Pancreas (tissue), 10 donors: ENCODE measurements around the gene MRPL57. TPM values are rescaled to one million over a fixed set of nuclear protein-coding genes. Genes with fewer than 3 reads are reported as not detected.
"Not testable (repeated sequence)": the region's sequence is repeated elsewhere in the genome, so short reads cannot be mapped to it uniquely, and the experiment has no call there.

ENCODE experiments used
- ATAC-seq, 4 donors: fragments of 200-7000 bp; cut with Tn5 transposase; one replicate each; pipeline versions ENCODE4 v1.8.0 to v1.9.1; 2020; ENCODE audit warnings: mild to moderate bottlenecking in 4 of 4, moderate library complexity in 4 of 4
- DNase-seq, 6 donors: peaks; one replicate each; pipeline ENCODE4 v3.0.0-alpha.2; 2020
- FAIRE-seq: peaks from 2 replicates; lab custom pipeline; 2012; peaks lifted over from hg19 to GRCh38; lab: Jason Lieb, UNC
- H3K27ac ChIP-seq, 4 donors: fragments of 200-600 bp; sonication (generic); 1 replicate in 3 of 4; 2 replicates in 1 of 4; pipeline versions ENCODE4 v1.5.0 to v1.8.0; 2020
- H3K27me3 ChIP-seq, 4 donors: fragments of 200-600 bp; one replicate each; pipeline ENCODE4 v1.8.0; 2021
- H3K36me3 ChIP-seq, 3 donors: fragments of 200-600 bp; sonication (generic) in 1 of 3; one replicate each; pipeline versions ENCODE4 v1.5.0 to v1.8.0; 2020 to 2021
- H3K4me1 ChIP-seq, 3 donors: fragments of 200-600 bp; one replicate each; pipeline ENCODE4 v1.8.0; 2021
- H3K4me3 ChIP-seq, 4 donors: fragments of 200-600 bp; sonication (generic) in 2 of 4; one replicate each; pipeline versions ENCODE4 v1.5.0 to v1.8.0; 2020 to 2021
- H3K9me3 ChIP-seq, 4 donors: fragments of 200-600 bp; one replicate each; pipeline ENCODE4 v1.8.0; 2021
- WGBS, 2 donors: extraction: QIAGEN DNeasy Blood & Tissue Kit; methylation state at CpG; one replicate each; pipeline ENCODE4 v1.1.7; 2013; 5-methylcytosine and 5-hydroxymethylcytosine counted together
- intact Hi-C, 3 donors: fragments of 100-400 bp; cut with DNase I; formaldehyde crosslinking; loops; one replicate each; pipeline versions ENCODE4 v1.11.1 to v1.14.2; 2022
- polyA plus RNA-seq, 2 donors: library from polyadenylated mRNA; stranded (reverse); fragments of 200-250 nt; gene quantifications; one replicate each; pipeline ENCODE4 v1.2.3, GENCODE V29; 2013
- total RNA-seq, 6 donors: library from RNA; stranded (reverse); fragmentation: NEBNext Ultra II Directional in 4 of 6; extraction: Animal tissue kit (Norgen Biotek cat#: 25700) in 4 of 6; gene quantifications; one replicate each; pipeline versions ENCODE4 v1.2.1 to v1.2.4, GENCODE V29; 2021 to 2023
- TF ChIP-seq, protein P1 (sequence below), 4 donors: fragments of 200-600 bp; sonication (generic) in 3 of 4; IDR thresholded peaks; one replicate each; pipeline versions ENCODE4 v1.5.0 to v1.8.0; 2021; ENCODE audit warnings: antibody characterized with exemption in 4 of 4
- donor health status: healthy with polysubstance abuse.
- donor health status: DM: no; HTN: no; CAD: no; lungs with moderate emphysema.
- donor health status: DM: no; HTN: no; CAD: no.
- donor health status: control.
- donor health status: control.
- donor health status: Bipolar disorder and iron deficiency.
- donor health status: DM: yes; HTN: yes; CAD: no.
- donor health status: DM: no; HTN: no; CAD: no.
- donor health status: DM: no; HTN: no; CAD: no.
- donor health status: DM: yes; HTN: yes; CAD: no.

MRPL57 gene
- total RNA-seq (10 to 100 TPM in 1 of 6 donors, 1 to 10 TPM in 5; 5.6 to 10.0 (median 7.5) TPM), polyA plus RNA-seq (10 to 100 TPM; 12.8 to 20.1 TPM)

- WGBS, 2 donors = 0 to 1% methylated on average over 88 to 93 of the region's 93 CpGs
- no peaks in the 10 kb centered on the region for H3K9me3 ChIP-seq
- TF ChIP-seq, protein P1, sequence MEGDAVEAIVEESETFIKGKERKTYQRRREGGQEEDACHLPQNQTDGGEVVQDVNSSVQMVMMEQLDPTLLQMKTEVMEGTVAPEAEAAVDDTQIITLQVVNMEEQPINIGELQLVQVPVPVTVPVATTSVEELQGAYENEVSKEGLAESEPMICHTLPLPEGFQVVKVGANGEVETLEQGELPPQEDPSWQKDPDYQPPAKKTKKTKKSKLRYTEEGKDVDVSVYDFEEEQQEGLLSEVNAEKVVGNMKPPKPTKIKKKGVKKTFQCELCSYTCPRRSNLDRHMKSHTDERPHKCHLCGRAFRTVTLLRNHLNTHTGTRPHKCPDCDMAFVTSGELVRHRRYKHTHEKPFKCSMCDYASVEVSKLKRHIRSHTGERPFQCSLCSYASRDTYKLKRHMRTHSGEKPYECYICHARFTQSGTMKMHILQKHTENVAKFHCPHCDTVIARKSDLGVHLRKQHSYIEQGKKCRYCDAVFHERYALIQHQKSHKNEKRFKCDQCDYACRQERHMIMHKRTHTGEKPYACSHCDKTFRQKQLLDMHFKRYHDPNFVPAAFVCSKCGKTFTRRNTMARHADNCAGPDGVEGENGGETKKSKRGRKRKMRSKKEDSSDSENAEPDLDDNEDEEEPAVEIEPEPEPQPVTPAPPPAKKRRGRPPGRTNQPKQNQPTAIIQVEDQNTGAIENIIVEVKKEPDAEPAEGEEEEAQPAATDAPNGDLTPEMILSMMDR (IDR thresholded peaks at IDR 0.05) = no peak
- H3K4me1 ChIP-seq = peaks cover 8 to 12% (median 12%) of the 10 kb centered on the region in 3 donors
- DNase-seq (peak; percentile 87 to 98 (median 93)), ATAC-seq (peak; percentile 97 to 99 (median 98)), FAIRE-seq (no peak)
- peak within 1 kb of the TSS; percentile 87 to 97 (median 94) for H3K27ac ChIP-seq
- intact Hi-C loops = no loop called here
- peak within 1 kb of the TSS; percentile 91 to 95 (median 92) for H3K4me3 ChIP-seq
- H3K36me3 ChIP-seq = no peaks in the 10 kb centered on the region
- no peaks in the 10 kb centered on the region for H3K27me3 ChIP-seq
These were observed at the start of gene MRPL57, which contains the start of gene SKA3 for GRCh38 chr13:21176215-21176981. TSS of gene MRPL57 (plus strand) at chr13:21176658. CDS start at chr13:21176917, 259 bp downstream. TSS of gene SKA3 (minus strand) at chr13:21176552. CDS start at chr13:21176477, 75 bp downstream.

GRCh38 chr13:21130116-21130515 is 46.3 kb upstream of the MRPL57 start:
- WGBS, 2 donors = 85 to 91% methylated on average over 2 of the region's 2 CpGs
- Histone ChIP-seq H3K9me3 (no peaks in the 10 kb centered on the region), H3K4me3 (no peak overlapping the region), H3K4me1 (no peaks in the 10 kb centered on the region), H3K27me3 (no peaks in the 10 kb centered on the region), H3K27ac (no peak overlapping the region), H3K36me3 (no peaks in the 10 kb centered on the region)
- intact Hi-C loops = no loop called here
- DNase-seq = no peak
- ATAC-seq = no peak
- no peak for FAIRE-seq
- TF ChIP-seq, protein P1 (IDR thresholded peaks at IDR 0.05) = no peak

DNA sequence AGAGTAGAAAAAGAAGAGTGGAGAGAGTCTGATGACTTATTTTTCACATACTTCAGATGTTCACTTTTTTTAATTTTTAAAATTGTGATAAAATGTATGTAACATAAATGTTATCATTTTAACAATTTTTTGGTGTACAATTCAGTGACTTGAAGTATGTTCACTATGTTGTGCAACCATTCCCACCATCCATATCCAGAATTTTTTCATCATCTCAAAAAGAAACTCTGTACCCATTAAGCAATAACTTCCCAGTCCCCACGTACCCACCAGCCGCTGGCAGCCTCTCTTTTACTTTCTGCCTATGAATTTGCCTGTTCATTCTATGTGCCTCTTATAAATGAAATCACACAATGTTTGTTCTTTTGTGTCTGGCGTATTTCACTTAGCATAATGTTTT is 43.4 kb upstream of the MRPL57 start:
- FAIRE-seq = no peak
- TF ChIP-seq, protein P1 (IDR thresholded peaks at IDR 0.05) = no peak
- no peak for DNase-seq
- Histone ChIP-seq H3K36me3 (no peaks in the 10 kb centered on the region), H3K4me1 (no peaks in the 10 kb centered on the region), H3K4me3 (no peak overlapping the region), H3K9me3 (no peaks in the 10 kb centered on the region), H3K27me3 (no peaks in the 10 kb centered on the region), H3K27ac (no peak overlapping the region)
- intact Hi-C loops = no loop called here
- no peak for ATAC-seq
- WGBS, 2 donors = 46 to 50% methylated on average over 3 of the region's 3 CpGs

GRCh38 chr13:21134475-21134874 is 42.0 kb upstream of the MRPL57 start:
- DNase-seq (no peak), FAIRE-seq (no peak), ATAC-seq (no peak)
- Histone ChIP-seq H3K4me3 (no peak overlapping the region), H3K27me3 (no peaks in the 10 kb centered on the region), H3K27ac (no peak overlapping the region), H3K4me1 (peaks cover 0 to 7% (median 0%) of the 10 kb centered on the region in 3 donors), H3K36me3 (no peaks in the 10 kb centered on the region), H3K9me3 (no peaks in the 10 kb centered on the region)
- intact Hi-C loops = no loop called here
- WGBS, 2 donors = 49 to 69% methylated on average over 5 of the region's 5 CpGs
- TF ChIP-seq, protein P1 (IDR thresholded peaks at IDR 0.05) = no peak

DNA sequence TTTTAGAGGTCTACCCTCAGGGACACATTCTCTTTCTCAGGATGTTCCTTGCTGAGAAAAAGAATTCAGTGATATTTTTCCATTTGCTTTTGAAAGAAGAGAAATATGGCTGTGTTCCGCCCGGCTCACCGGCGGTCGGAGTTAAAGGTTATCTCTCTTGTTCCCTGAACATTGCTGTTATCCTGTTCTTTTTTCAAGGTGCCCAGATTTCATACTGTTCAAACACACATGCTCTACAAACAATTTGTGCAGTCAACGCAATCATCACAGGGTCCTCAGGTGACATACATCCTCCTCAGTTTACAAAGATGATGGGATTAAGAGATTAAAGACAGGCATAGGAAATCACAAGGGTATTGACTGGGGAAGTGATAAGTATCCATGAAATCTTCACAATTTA is 40.6 kb upstream of the MRPL57 start:
- WGBS, 2 donors = 75 to 79% methylated on average over 6 of the region's 6 CpGs
- intact Hi-C loops, H3K4me3 ChIP-seq, H3K36me3 ChIP-seq, ATAC-seq, H3K27ac ChIP-seq, H3K9me3 ChIP-seq, FAIRE-seq, DNase-seq, H3K27me3 ChIP-seq, H3K4me1 ChIP-seq: not testable (repeated sequence)
